H9 (cell line): Measurements from ENCODE around the gene CHRM4. TPM values are rescaled to one million over a fixed set of nuclear protein-coding genes. Genes with fewer than 3 reads are reported as not detected.
A peak's percentile ranks its signal among the peaks of the same experiment; 100 is the strongest.

Source experiments
- DNase-seq: peaks from one replicate; pipeline ENCODE4 v3.0.0-alpha.2; 2017
- H2AFZ ChIP-seq: one replicate; pipeline ENCODE4 v1.6.1; 2013; ENCODE audit warnings: mild to moderate bottlenecking, low read length, control low read depth, moderate library complexity
- H2AK5ac ChIP-seq: 2 replicates; pipeline ENCODE4 v1.6.1; 2013; ENCODE audit warnings: low read length, control low read depth, mixed read lengths; ENCODE audit not compliant: insufficient read length
- H2BK120ac ChIP-seq: one replicate; pipeline ENCODE4 v1.6.1; 2013; ENCODE audit warnings: low read depth, mild to moderate bottlenecking, low read length, control low read depth, inconsistent platforms; ENCODE audit not compliant: poor library complexity, severe bottlenecking
- H2BK12ac ChIP-seq: 2 replicates; pipeline ENCODE4 v1.6.1; 2013; ENCODE audit warnings: low read length, control low read depth, mixed read lengths, low read depth; ENCODE audit not compliant: insufficient read length
- H2BK15ac ChIP-seq: 2 replicates; pipeline ENCODE4 v1.6.1; 2013; ENCODE audit warnings: low read depth, low read length, control low read depth
- H2BK20ac ChIP-seq: one replicate; pipeline ENCODE4 v1.6.1; 2013; ENCODE audit warnings: low read depth, mild to moderate bottlenecking, low read length, control low read depth, inconsistent platforms; ENCODE audit not compliant: poor library complexity, severe bottlenecking
- H2BK5ac ChIP-seq: 2 replicates; pipeline ENCODE4 v1.6.1; 2013; ENCODE audit warnings: low read length, control low read depth, mixed read lengths; ENCODE audit not compliant: insufficient read length
- H3K14ac ChIP-seq: 2 replicates; pipeline ENCODE4 v1.6.1; 2013; ENCODE audit warnings: low read length, control low read depth; ENCODE audit not compliant: insufficient read depth
- H3K18ac ChIP-seq: 2 replicates; pipeline ENCODE4 v1.6.1; 2013; ENCODE audit warnings: low read depth, mild to moderate bottlenecking, mixed read lengths, low read length, control low read depth; ENCODE audit not compliant: insufficient read length
- H3K23ac ChIP-seq: 2 replicates; pipeline ENCODE4 v1.6.1; 2013; ENCODE audit warnings: low read length, control low read depth, mixed read lengths, low read depth; ENCODE audit not compliant: insufficient read length
- H3K23me2 ChIP-seq: 2 replicates; pipeline ENCODE4 v1.6.1; 2013; ENCODE audit warnings: low read depth, mild to moderate bottlenecking, mixed read lengths, low read length, control low read depth; ENCODE audit not compliant: insufficient read length, poor library complexity, severe bottlenecking
- H3K27ac ChIP-seq: 2 replicates; pipeline ENCODE4 v1.5.1; 2013; ENCODE audit warnings: low read length, control low read depth, mixed read lengths, low read depth; ENCODE audit not compliant: insufficient read length
- H3K27me3 ChIP-seq: 2 replicates; pipeline ENCODE4 v1.6.1; 2013; ENCODE audit warnings: low read length, control low read depth, inconsistent platforms; ENCODE audit not compliant: insufficient read depth
- H3K4ac ChIP-seq: 2 replicates; pipeline ENCODE4 v1.6.1; 2013; ENCODE audit warnings: low read depth, mild to moderate bottlenecking, control low read depth, inconsistent platforms, low read length, moderate library complexity
- H3K4me1 ChIP-seq: 2 replicates; pipeline ENCODE4 v1.6.1; 2013; ENCODE audit warnings: low read length, control low read depth, inconsistent platforms; ENCODE audit not compliant: insufficient read depth
- H3K4me2 ChIP-seq: 2 replicates; pipeline ENCODE4 v1.6.1; 2013; ENCODE audit warnings: low read length, control low read depth, mixed read lengths; ENCODE audit not compliant: insufficient read length, insufficient read depth
- H3K56ac ChIP-seq: 2 replicates; pipeline ENCODE4 v1.6.1; 2013; ENCODE audit warnings: low read depth, mild to moderate bottlenecking, mixed read lengths, low read length, control low read depth; ENCODE audit not compliant: insufficient read length
- H3K79me1 ChIP-seq: 2 replicates; pipeline ENCODE4 v1.6.1; 2013; ENCODE audit warnings: low read depth, mild to moderate bottlenecking, moderate library complexity, low read length, control low read depth, inconsistent platforms; ENCODE audit not compliant: insufficient read depth, poor library complexity, severe bottlenecking
- H3K79me2 ChIP-seq: 2 replicates; pipeline ENCODE4 v1.6.1; 2013; ENCODE audit warnings: low read length, control low read depth, inconsistent platforms; ENCODE audit not compliant: insufficient read depth
- H3K9ac ChIP-seq: 2 replicates; pipeline ENCODE4 v1.6.1; 2013; ENCODE audit warnings: low read length, control low read depth, mixed read lengths; ENCODE audit not compliant: insufficient read length; ENCODE audit errors: extremely low read depth
- H3K9me3 ChIP-seq: one replicate; pipeline ENCODE4 v1.6.1; 2013; ENCODE audit warnings: low read depth, low read length, inconsistent platforms; ENCODE audit not compliant: control insufficient read depth
- H3T11ph ChIP-seq: one replicate; pipeline ENCODE4 v1.6.1; 2013; ENCODE audit warnings: mild to moderate bottlenecking, low read length, control low read depth, inconsistent platforms
- H4K20me1 ChIP-seq: one replicate; pipeline ENCODE4 v1.6.1; 2013; ENCODE audit not compliant: control insufficient read depth, insufficient read length, insufficient read depth
- H4K5ac ChIP-seq: 2 replicates; pipeline ENCODE4 v1.6.1; 2013; ENCODE audit warnings: low read depth, mild to moderate bottlenecking, mixed read lengths, low read length, control low read depth; ENCODE audit not compliant: insufficient read length
- H4K8ac ChIP-seq: replicated peaks from 2 replicates; pipeline ENCODE4 v1.6.1; 2013; ENCODE audit warnings: low read length, control low read depth, mixed read lengths, low read depth; ENCODE audit not compliant: insufficient read length
- H4K91ac ChIP-seq: 2 replicates; pipeline ENCODE4 v1.6.1; 2013; ENCODE audit warnings: low read depth, mild to moderate bottlenecking, moderate library complexity, mixed read lengths, low read length, control low read depth; ENCODE audit not compliant: insufficient read length
- H3K27ac Mint-ChIP-seq, 3 experiments: 2 replicates in 2 of 3; 3 replicates in 1 of 3; pipeline ENCODE4 v1.8.0; 2020 to 2021; ENCODE audit warnings: mixed read lengths in 3 of 3, mild to moderate bottlenecking in 1 of 3, moderate library complexity in 1 of 3
- H3K27me3 Mint-ChIP-seq: 2 replicates; pipeline ENCODE4 v1.8.0; 2021; ENCODE audit warnings: low read depth, mild to moderate bottlenecking, moderate library complexity, mixed read lengths
- H3K36me3 Mint-ChIP-seq, 3 experiments: 2 replicates in 2 of 3; 3 replicates in 1 of 3; pipeline ENCODE4 v1.8.0; 2020 to 2021; ENCODE audit warnings: low read depth in 3 of 3, mixed read lengths in 3 of 3; ENCODE audit not compliant: insufficient read depth in 1 of 3
- H3K4me1 Mint-ChIP-seq, 2 experiments: 2 replicates each; pipeline ENCODE4 v1.8.0; 2020; ENCODE audit warnings: mixed read lengths in 2 of 2
- H3K4me3 Mint-ChIP-seq, 2 experiments: 2 replicates in 1 of 2; 3 replicates in 1 of 2; pipeline ENCODE4 v1.8.0; 2020 to 2021; ENCODE audit warnings: mild to moderate bottlenecking in 2 of 2, mixed read lengths in 2 of 2, moderate library complexity in 1 of 2
- H3K9me3 Mint-ChIP-seq, 2 experiments: 2 replicates in 1 of 2; 3 replicates in 1 of 2; pipeline ENCODE4 v1.8.0; 2020; ENCODE audit warnings: mild to moderate bottlenecking in 2 of 2, mixed read lengths in 2 of 2, moderate library complexity in 1 of 2
- WGBS: extraction: QIAGEN DNeasy Blood & Tissue Kit; methylation state at CpG from one replicate; pipeline ENCODE4 v1.1.7; 2013; ENCODE audit warnings: missing lambda C conversion rate, low lambda C conversion rate, mixed read lengths; ENCODE audit not compliant: insufficient read length; ENCODE audit errors: extremely low coverage; 5-methylcytosine and 5-hydroxymethylcytosine counted together
- total RNA-seq: library from RNA; stranded (reverse); gene quantifications from 2 replicates; pipeline ENCODE4 v1.2.1, GENCODE V29; 2021
- TF ChIP-seq, protein P1 (sequence below): fragments of 200-600 bp; sonication (generic); conservative IDR thresholded peaks from 3 replicates; pipeline ENCODE4 v1.8.0; 2021; ENCODE audit warnings: antibody characterized with exemption, mild to moderate bottlenecking

Gene CHRM4
- total RNA-seq, 1 experiment from 2014 or later = 1.0 TPM

DNA sequence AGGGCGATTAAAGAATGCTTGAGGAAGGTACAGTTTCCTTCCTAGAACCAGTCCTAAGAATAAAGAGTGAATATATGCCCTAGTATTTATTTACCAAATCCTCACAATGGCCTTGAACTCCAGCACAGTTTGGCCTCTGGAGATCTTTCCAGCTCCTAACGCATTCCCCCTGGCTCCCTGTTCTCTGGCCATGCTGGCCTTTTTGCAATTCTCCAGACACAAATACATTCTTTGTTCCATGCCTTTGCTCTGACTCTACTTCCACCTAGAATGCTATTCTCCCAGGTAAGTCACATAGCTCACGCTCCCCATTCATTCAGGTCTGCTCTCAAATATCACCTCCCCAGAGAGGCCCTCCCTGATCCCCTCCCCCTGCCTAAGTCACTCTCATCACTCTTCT lies 48.1 kb downstream of the CHRM4 start:
- no peak overlapping the region for H2AFZ ChIP-seq
- WGBS = no CpG with 5 or more reads among the region's 3 CpGs

More for the DNA sequence above, 48.1 kb downstream of the CHRM4 start:
- peaks cover 9% of the 10 kb centered on the region for H3K23me2 ChIP-seq
- H3K9me3 Mint-ChIP-seq = no peaks in the 10 kb centered on the region; a peak in 2 of 5 replicates
- TF ChIP-seq, protein P1, sequence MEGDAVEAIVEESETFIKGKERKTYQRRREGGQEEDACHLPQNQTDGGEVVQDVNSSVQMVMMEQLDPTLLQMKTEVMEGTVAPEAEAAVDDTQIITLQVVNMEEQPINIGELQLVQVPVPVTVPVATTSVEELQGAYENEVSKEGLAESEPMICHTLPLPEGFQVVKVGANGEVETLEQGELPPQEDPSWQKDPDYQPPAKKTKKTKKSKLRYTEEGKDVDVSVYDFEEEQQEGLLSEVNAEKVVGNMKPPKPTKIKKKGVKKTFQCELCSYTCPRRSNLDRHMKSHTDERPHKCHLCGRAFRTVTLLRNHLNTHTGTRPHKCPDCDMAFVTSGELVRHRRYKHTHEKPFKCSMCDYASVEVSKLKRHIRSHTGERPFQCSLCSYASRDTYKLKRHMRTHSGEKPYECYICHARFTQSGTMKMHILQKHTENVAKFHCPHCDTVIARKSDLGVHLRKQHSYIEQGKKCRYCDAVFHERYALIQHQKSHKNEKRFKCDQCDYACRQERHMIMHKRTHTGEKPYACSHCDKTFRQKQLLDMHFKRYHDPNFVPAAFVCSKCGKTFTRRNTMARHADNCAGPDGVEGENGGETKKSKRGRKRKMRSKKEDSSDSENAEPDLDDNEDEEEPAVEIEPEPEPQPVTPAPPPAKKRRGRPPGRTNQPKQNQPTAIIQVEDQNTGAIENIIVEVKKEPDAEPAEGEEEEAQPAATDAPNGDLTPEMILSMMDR = no peak
- H3K9ac ChIP-seq = no peak overlapping the region
- H3K56ac ChIP-seq = no peak overlapping the region
- no peak overlapping the region for H4K5ac ChIP-seq
- no peak overlapping the region for H3K23ac ChIP-seq
- no peak overlapping the region for H3K18ac ChIP-seq
- peaks cover 5% of the 10 kb centered on the region for H4K20me1 ChIP-seq
- H3K27me3 Mint-ChIP-seq = peaks cover 10% of the 10 kb centered on the region
- H3K14ac ChIP-seq = no peak overlapping the region
- peak overlapping the region; percentile 17 for H3K27ac ChIP-seq
- no peak overlapping the region for H2BK20ac ChIP-seq
- peaks cover 86 to 87% of the 10 kb centered on the region in 2 experiments for H3K4me1 Mint-ChIP-seq
- H3K4me1 ChIP-seq = peaks cover 46% of the 10 kb centered on the region
- H3K36me3 Mint-ChIP-seq = no peaks in the 10 kb centered on the region
- peak overlapping the region; percentile 8 to 92 (median 74); a peak in 6 of 7 replicates for H3K27ac Mint-ChIP-seq
- DNase-seq = no peak
- peaks cover 4% of the 10 kb centered on the region for H3K79me1 ChIP-seq
- H3K79me2 ChIP-seq = peaks cover 5% of the 10 kb centered on the region; the same call in 1 of the 2 replicates
- no peak overlapping the region for H4K8ac ChIP-seq
- no peak overlapping the region for H2BK120ac ChIP-seq
- H3K27me3 ChIP-seq = no peaks in the 10 kb centered on the region
- H2AK5ac ChIP-seq = no peak overlapping the region
- no peak overlapping the region for H2BK15ac ChIP-seq
- no peak overlapping the region; a peak in 1 of 5 replicates for H3K4me3 Mint-ChIP-seq
- H3K9me3 ChIP-seq = no peaks in the 10 kb centered on the region
- no peak overlapping the region for H2BK5ac ChIP-seq
- no peak overlapping the region for H3K4me2 ChIP-seq
- H2BK12ac ChIP-seq = no peak overlapping the region
- H3T11ph ChIP-seq = no peak overlapping the region
- no peak overlapping the region for H3K4ac ChIP-seq
- H4K91ac ChIP-seq = no peak overlapping the region
